22Rv1 (cell line): ENCODE results near the gene ATP11B.

Experiments
- H3K27ac ChIP-seq: fragments of 450-650 bp; 2 replicates; pipeline ENCODE4 v1.5.1; 2017
- ZFX ChIP-seq: fragments of 450-650 bp; IDR thresholded peaks from 2 replicates; pipeline ENCODE4 v1.6.1; 2017; ENCODE audit warnings: antibody characterized with exemption, borderline replicate concordance
- TF ChIP-seq, protein P1 (sequence below): fragments of 450-650 bp; IDR thresholded peaks from 2 replicates; pipeline ENCODE4 v1.5.1; 2017; ENCODE audit warnings: mild to moderate bottlenecking

The ATP11B gene

DNA sequence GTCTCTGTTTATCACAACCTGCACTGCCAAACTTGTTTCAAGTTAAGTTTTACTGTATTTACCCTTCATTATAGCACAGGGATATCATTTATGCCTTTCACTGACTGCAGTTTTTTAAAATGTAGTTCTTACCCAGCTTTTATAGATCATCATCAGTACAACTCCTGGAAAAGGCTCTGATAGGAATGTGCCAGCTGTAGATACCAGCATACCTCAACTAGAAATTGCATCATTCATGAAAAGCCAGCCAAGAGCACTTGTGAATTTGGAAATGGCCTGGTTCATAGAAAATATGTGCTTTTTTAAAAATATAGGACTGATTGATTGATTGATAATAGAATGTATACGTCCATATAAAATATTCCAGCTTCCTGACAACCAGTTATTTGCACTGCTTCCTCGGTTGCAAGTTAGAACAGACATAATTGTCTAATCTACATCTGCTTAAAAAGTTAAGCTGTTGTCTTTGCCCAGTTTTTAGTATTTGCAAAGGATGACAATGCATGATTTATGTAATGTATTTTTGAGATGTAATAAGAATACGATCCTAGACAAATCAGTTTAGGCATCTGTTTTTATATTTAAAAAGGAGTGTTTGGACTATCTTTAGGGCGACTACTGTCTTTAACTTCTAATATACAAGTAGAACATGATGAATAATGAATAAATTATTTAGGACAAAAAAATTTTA lies 128.5 kb downstream of the ATP11B start:
- TF ChIP-seq, protein P1, sequence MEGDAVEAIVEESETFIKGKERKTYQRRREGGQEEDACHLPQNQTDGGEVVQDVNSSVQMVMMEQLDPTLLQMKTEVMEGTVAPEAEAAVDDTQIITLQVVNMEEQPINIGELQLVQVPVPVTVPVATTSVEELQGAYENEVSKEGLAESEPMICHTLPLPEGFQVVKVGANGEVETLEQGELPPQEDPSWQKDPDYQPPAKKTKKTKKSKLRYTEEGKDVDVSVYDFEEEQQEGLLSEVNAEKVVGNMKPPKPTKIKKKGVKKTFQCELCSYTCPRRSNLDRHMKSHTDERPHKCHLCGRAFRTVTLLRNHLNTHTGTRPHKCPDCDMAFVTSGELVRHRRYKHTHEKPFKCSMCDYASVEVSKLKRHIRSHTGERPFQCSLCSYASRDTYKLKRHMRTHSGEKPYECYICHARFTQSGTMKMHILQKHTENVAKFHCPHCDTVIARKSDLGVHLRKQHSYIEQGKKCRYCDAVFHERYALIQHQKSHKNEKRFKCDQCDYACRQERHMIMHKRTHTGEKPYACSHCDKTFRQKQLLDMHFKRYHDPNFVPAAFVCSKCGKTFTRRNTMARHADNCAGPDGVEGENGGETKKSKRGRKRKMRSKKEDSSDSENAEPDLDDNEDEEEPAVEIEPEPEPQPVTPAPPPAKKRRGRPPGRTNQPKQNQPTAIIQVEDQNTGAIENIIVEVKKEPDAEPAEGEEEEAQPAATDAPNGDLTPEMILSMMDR = no peak
- TF ChIP-seq ZFX = no peak
- H3K27ac ChIP-seq = no peak overlapping the region

DNA sequence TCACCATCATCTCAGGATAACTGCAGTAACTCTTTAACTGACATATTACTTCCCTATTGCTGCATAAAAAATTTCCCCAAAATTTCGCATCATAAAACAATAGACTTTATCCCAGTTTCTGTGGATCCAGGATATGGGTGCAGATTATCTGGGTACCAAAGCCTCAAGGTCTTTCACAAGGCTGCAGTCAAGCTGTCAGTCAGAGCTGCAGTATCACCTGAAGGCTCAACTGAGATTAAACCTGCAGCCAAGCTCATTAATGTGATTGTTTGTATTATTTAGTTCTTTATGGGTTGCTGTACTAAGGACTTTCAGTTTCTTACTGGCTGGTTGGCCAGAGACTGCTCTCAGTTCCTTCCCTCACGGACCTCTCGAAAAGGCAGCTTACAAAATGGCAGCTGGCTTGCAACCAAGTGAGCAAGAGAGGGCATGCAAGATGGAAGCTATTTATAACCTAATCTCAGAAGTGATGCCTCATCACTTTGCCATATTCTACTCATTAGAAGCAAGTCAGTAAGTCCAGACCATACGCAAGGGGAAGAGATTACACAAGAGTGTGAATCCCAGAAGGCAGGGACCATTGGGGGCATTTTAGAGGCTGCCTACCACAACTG lies 132.1 kb downstream of the ATP11B start:
- H3K27ac ChIP-seq = no peak overlapping the region
- TF ChIP-seq, protein P1 = no peak
- no peak for TF ChIP-seq ZFX

DNA sequence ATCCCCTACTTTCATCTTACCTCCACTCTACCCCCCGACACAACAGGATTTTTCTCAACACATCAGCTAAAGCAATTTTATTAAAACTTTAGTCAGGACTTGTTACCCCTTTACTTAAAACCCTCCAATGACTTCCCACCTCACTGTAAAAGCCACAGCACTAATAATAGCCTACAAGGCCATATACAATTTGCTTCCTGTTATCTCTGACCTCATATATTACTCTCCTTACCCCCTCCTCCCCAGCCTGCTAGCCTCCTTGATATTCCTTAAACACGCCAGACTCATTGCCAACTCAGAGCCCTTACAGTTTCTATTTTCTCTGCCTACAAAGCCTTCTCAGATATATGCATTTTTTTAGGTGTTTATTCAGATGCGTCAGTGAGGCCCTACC lies 132.6 kb downstream of the ATP11B start:
- no peak overlapping the region for H3K27ac ChIP-seq

DNA sequence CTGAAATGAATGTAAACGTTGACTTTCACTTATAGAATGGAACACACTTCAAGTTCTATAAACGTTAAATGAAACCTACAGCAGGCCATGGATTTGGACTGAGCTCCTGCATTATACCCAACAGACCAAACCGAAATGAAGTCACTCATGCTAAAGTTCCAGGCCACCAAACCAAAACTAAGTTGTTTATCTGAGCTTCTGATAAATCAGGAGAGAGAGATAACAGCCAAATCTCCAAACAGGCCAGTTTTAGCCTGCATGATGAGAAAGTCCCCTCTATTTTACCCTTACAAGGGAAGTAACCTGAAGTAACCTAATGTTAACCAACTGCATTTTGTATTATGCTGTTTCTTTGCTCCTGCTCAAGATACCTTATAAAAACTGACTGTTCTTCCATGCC lies 142.5 kb downstream of the ATP11B start:
- H3K27ac ChIP-seq = no peak overlapping the region
- TF ChIP-seq ZFX = no peak
- TF ChIP-seq, protein P1 = no peak

More for the DNA sequence above, 132.6 kb downstream of the ATP11B start:
- TF ChIP-seq, protein P1 = no peak

DNA sequence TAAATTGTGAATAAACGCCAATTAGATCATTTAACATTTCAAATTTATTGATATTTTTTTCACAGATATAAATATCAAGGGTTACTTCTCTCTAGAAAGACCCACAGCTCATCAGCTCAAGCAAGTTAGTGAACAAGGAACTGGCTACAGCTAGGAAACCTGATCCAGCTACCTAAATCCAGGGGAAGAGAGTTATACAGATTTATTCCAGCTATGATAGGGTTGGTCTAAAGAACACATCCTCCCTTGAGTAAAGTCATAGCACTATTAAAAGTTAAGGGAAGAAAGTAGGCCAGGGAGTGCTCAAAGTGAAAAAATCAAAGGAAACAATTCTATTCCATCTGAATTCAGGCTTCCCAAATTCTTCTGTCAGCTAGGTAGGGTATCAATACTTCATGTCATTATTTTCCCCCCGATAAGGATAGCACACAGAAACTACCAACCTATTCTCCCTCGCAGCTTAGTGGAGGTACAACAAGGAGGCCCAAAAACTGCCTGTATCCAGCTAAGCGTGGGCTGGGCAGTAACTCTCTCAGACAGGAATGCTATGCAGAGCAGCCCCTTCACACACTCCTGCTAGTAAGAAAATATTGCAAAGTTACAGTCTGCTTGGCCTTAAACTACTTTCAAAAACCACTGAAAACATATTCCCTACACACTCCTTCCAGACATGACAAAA lies 143.1 kb downstream of the ATP11B start:
- no peak overlapping the region for H3K27ac ChIP-seq
- TF ChIP-seq, protein P1 = no peak
- no peak for TF ChIP-seq ZFX

DNA sequence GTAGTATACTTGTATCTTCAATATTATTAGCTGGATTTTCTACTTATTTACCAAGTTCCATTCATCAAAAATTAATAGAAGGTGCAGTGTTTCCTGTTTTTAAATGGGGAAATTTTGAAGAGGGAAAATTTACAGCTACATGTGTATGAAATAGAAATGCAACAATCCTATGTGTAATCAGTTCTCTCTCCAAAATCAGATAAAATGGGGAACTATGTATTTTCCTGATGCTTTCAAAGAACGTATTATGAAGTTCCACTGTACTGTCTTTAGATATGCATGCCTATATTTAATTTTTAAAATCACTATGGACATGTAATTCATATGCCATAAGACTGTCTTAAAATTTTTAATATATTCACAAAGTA lies 143.6 kb downstream of the ATP11B start:
- no peak overlapping the region for H3K27ac ChIP-seq
- TF ChIP-seq ZFX = no peak
- TF ChIP-seq, protein P1 = no peak
